ENCODE data around the gene FXYD6.

GRCh38 chr11:117868088-117868487, 8.4 kb downstream of the FXYD6 start:
- TF ChIP-seq EZH2 (IDR thresholded peaks at IDR 0.05; ENCODE audit: borderline replicate concordance, low read depth, low read length, poor library complexity, severe bottlenecking) (no peak), CTCF (conservative IDR thresholded peaks at IDR 0.05; ENCODE audit: low read depth, low read length) (no peak)

Data from A673 (cell line).